Caco-2 (cell line): ENCODE measurements around the gene SP8. TPM values are rescaled to one million over a fixed set of nuclear protein-coding genes. Genes with fewer than 3 reads are reported as not detected.
A peak's percentile ranks its signal among the peaks of the same experiment; 100 is the strongest.

ENCODE experiments used
- BruUV-seq: library from RNA; stranded (reverse); fragments of 400-500 nt; replicated peaks from 2 replicates; lab custom pipeline; 2021; lab: Mats Ljungman, UMichigan
- CTCF ChIA-PET: fragments of 300-600 bp; sonication (Branson Sonifier 250); formaldehyde crosslinking; loops from one replicate; lab custom pipeline; 2022; ENCODE audit warnings: antibody characterized with exemption; lab: Charles Lee
- POLR2A ChIA-PET: fragments of 300-600 bp; sonication (Branson Sonifier 250); formaldehyde crosslinking; loops from one replicate; lab custom pipeline; 2022; ENCODE audit warnings: antibody characterized with exemption; lab: Charles Lee
- DNase-seq, 2 experiments: peaks; one replicate each; pipeline versions ENCODE4 v3.0.0 to v3.0.0-alpha.2; 2020 to 2022
- H3K27me3 ChIP-seq: replicated peaks from 2 replicates; pipeline ENCODE4 v1.6.0; 2011; ENCODE audit warnings: low read length; ENCODE audit not compliant: control insufficient read depth, insufficient read depth
- H3K36me3 ChIP-seq: 2 replicates; pipeline ENCODE4 v1.5.1; 2011; ENCODE audit warnings: low read length; ENCODE audit not compliant: control insufficient read depth, insufficient read depth
- H3K4me1 ChIP-seq: fragments of 250-450 bp; sonication (Bioruptor Pico); 2 replicates; pipeline ENCODE4 v1.5.1; 2020; ENCODE audit warnings: mild to moderate bottlenecking
- H3K4me3 ChIP-seq: 2 replicates; pipeline ENCODE4 v1.5.1; 2011; ENCODE audit warnings: low read depth, mild to moderate bottlenecking, control low read depth, low read length
- H3K9me3 ChIP-seq: fragments of 250-450 bp; sonication (Bioruptor Pico); 2 replicates; pipeline ENCODE4 v1.5.1; 2020; ENCODE audit warnings: mild to moderate bottlenecking, moderate library complexity
- H3K27ac Mint-ChIP-seq: one replicate; pipeline ENCODE4 v1.8.0; 2022; ENCODE audit warnings: mixed read lengths; ENCODE audit not compliant: unreplicated experiment
- H3K27me3 Mint-ChIP-seq: one replicate; pipeline ENCODE4 v1.8.0; 2022; ENCODE audit warnings: mixed read lengths; ENCODE audit not compliant: insufficient read depth, unreplicated experiment
- H3K36me3 Mint-ChIP-seq: one replicate; pipeline ENCODE4 v1.8.0; 2022; ENCODE audit warnings: mild to moderate bottlenecking, mixed read lengths; ENCODE audit not compliant: insufficient read depth, unreplicated experiment
- H3K4me1 Mint-ChIP-seq: one replicate; pipeline ENCODE4 v1.8.0; 2022; ENCODE audit warnings: low read depth, mixed read lengths; ENCODE audit not compliant: unreplicated experiment
- H3K4me3 Mint-ChIP-seq: one replicate; pipeline ENCODE4 v1.8.0; 2022; ENCODE audit warnings: mild to moderate bottlenecking, moderate library complexity, mixed read lengths; ENCODE audit not compliant: unreplicated experiment
- H3K9me3 Mint-ChIP-seq: one replicate; pipeline ENCODE4 v1.8.0; 2022; ENCODE audit warnings: mixed read lengths; ENCODE audit not compliant: unreplicated experiment
- intact Hi-C: fragments of 100-400 bp; cut with micrococcal nuclease; formaldehyde crosslinking; loops from one replicate; pipeline ENCODE4 v1.10.0; 2022; ENCODE audit not compliant: unreplicated experiment
- total RNA-seq: library from RNA; stranded (reverse); gene quantifications from 2 replicates; pipeline ENCODE4 v1.2.3, GENCODE V29; 2022
- TF ChIP-seq, protein P1 (sequence below), 2 experiments: fragments of 200-600 bp in 1 of 2; IDR thresholded peaks; 1 replicate in 1 of 2; 2 replicates in 1 of 2; pipeline versions ENCODE4 v1.5.1 to v1.8.0; 2011 to 2022; ENCODE audit warnings: antibody characterized with exemption in 1 of 2, control low read depth in 1 of 2, inconsistent platforms in 1 of 2, low read depth in 1 of 2, low read length in 1 of 2, mild to moderate bottlenecking in 1 of 2, moderate library complexity in 1 of 2; ENCODE audit not compliant: insufficient read depth in 1 of 2, severe bottlenecking in 1 of 2, unreplicated experiment in 1 of 2

Gene SP8
- total RNA-seq, 1 experiment from 2014 or later = 13.2 TPM

GRCh38 chr7:20744954-20745446, 41.7 kb downstream of the SP8 start:
- H3K9me3 Mint-ChIP-seq = no peaks in the 10 kb centered on the region
- DNase-seq = peak; percentile 53
- POLR2A ChIA-PET = no interaction called here

GRCh38 chr7:20742913-20743312, 43.8 kb downstream of the SP8 start:
- Histone ChIP-seq H3K9me3 (no peaks in the 10 kb centered on the region), H3K4me3 (no peak overlapping the region), H3K36me3 (no peaks in the 10 kb centered on the region), H3K4me1 (peaks cover 51% of the 10 kb centered on the region), H3K27me3 (no peaks in the 10 kb centered on the region)
- DNase-seq = no peak
- H3K4me3 Mint-ChIP-seq = peak overlapping the region; percentile 21
- ChIA-PET CTCF (no interaction called here), POLR2A (no interaction called here)
- H3K27me3 Mint-ChIP-seq = no peaks in the 10 kb centered on the region
- H3K4me1 Mint-ChIP-seq = peaks cover 48% of the 10 kb centered on the region
- no peaks in the 10 kb centered on the region for H3K9me3 Mint-ChIP-seq
- no TSS peak for BruUV-seq
- peak overlapping the region; percentile 77 for H3K27ac Mint-ChIP-seq
- TF ChIP-seq, protein P1, sequence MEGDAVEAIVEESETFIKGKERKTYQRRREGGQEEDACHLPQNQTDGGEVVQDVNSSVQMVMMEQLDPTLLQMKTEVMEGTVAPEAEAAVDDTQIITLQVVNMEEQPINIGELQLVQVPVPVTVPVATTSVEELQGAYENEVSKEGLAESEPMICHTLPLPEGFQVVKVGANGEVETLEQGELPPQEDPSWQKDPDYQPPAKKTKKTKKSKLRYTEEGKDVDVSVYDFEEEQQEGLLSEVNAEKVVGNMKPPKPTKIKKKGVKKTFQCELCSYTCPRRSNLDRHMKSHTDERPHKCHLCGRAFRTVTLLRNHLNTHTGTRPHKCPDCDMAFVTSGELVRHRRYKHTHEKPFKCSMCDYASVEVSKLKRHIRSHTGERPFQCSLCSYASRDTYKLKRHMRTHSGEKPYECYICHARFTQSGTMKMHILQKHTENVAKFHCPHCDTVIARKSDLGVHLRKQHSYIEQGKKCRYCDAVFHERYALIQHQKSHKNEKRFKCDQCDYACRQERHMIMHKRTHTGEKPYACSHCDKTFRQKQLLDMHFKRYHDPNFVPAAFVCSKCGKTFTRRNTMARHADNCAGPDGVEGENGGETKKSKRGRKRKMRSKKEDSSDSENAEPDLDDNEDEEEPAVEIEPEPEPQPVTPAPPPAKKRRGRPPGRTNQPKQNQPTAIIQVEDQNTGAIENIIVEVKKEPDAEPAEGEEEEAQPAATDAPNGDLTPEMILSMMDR (IDR thresholded peaks at IDR 0.05; ENCODE audit: insufficient read depth in 1 of 2, low read depth in 1 of 2, low read length in 1 of 2, severe bottlenecking in 1 of 2, unreplicated experiment in 1 of 2) = no peak
- intact Hi-C loops = no loop called here
- no peaks in the 10 kb centered on the region for H3K36me3 Mint-ChIP-seq

More at GRCh38 chr7:20744954-20745446, 41.7 kb downstream of the SP8 start:
- no peaks in the 10 kb centered on the region for H3K36me3 ChIP-seq
- H3K4me1 ChIP-seq = peaks cover 41% of the 10 kb centered on the region
- H3K9me3 ChIP-seq = no peaks in the 10 kb centered on the region
- no peak overlapping the region for H3K4me3 ChIP-seq
- intact Hi-C loops = no loop called here
- Mint-ChIP-seq H3K27ac (no peak overlapping the region), H3K4me1 (peaks cover 43% of the 10 kb centered on the region), H3K4me3 (no peak overlapping the region), H3K27me3 (no peaks in the 10 kb centered on the region), H3K36me3 (no peaks in the 10 kb centered on the region)
- H3K27me3 ChIP-seq = no peaks in the 10 kb centered on the region
- BruUV-seq = no TSS peak
- TF ChIP-seq, protein P1 (IDR thresholded peaks at IDR 0.05; ENCODE audit: insufficient read depth in 1 of 2, low read depth in 1 of 2, low read length in 1 of 2, severe bottlenecking in 1 of 2, unreplicated experiment in 1 of 2) = peak; percentile 22 to 26
- CTCF ChIA-PET = interaction anchor here (0.5 to 1.4 kb wide), 3 partner anchors 19 to 45 kb away, joined by 3 to 5 read pairs (median 3); no protein-coding TSS in a partner anchor

DNA sequence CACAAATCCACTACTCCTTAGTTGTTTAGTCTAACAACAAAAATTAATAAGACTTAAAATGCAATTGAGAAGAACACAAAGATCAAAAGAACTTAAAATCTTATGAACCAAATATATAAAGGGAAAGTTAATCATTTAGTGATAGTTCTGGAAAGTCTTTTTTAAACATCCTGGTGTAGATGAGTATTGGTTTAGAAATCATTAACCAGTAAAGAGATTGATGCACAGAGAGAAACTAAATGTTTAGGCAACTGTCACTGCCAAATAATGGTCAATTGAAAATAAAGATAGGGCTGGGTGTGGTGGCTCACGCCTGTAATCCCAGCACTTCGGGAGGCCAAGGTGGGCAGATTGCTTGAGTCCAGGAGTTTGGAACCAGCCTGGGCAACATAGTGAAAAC, 44.9 kb downstream of the SP8 start:
- no peak for DNase-seq
- no peaks in the 10 kb centered on the region for H3K36me3 ChIP-seq
- H3K4me1 ChIP-seq = peaks cover 62% of the 10 kb centered on the region
- TF ChIP-seq, protein P1 (IDR thresholded peaks at IDR 0.05; ENCODE audit: insufficient read depth in 1 of 2, low read depth in 1 of 2, low read length in 1 of 2, severe bottlenecking in 1 of 2, unreplicated experiment in 1 of 2) = no peak
- no peaks in the 10 kb centered on the region for H3K27me3 Mint-ChIP-seq
- ChIA-PET POLR2A (no interaction called here), CTCF (no interaction called here)
- H3K4me3 ChIP-seq = no peak overlapping the region
- peaks cover 55% of the 10 kb centered on the region for H3K4me1 Mint-ChIP-seq
- no peaks in the 10 kb centered on the region for H3K27me3 ChIP-seq
- peak overlapping the region; percentile 77 for H3K27ac Mint-ChIP-seq
- H3K36me3 Mint-ChIP-seq = no peaks in the 10 kb centered on the region
- no TSS peak for BruUV-seq
- H3K9me3 ChIP-seq = no peaks in the 10 kb centered on the region
- H3K9me3 Mint-ChIP-seq = no peaks in the 10 kb centered on the region
- intact Hi-C loops = no loop called here
- peak overlapping the region; percentile 12 for H3K4me3 Mint-ChIP-seq
